HFF-Myc (cell line): ENCODE measurements around the gene CYS1.
A peak's percentile ranks its signal among the peaks of the same experiment; 100 is the strongest.

ENCODE experiments used
- DNase-seq: peaks from one replicate; pipeline ENCODE4 v3.0.0-alpha.2; 2011; ENCODE audit warnings: low read depth; ENCODE audit errors: extremely low read depth
- H3K4me3 ChIP-seq: replicated peaks from 2 replicates; pipeline ENCODE4 v1.5.1; 2011; ENCODE audit warnings: low read depth, mild to moderate bottlenecking, control low read depth, low read length
- CTCF ChIP-seq: IDR thresholded peaks from 2 replicates; pipeline ENCODE4 v1.5.1; 2012; ENCODE audit warnings: mild to moderate bottlenecking, low read depth, low read length, control low read depth; ENCODE audit errors: missing control alignments

CYS1 gene

GRCh38 chr2:10123281-10123680, 43.1 kb upstream of the CYS1 start:
- no peak for TF ChIP-seq CTCF
- H3K4me3 ChIP-seq: peak overlapping the region; percentile 91
- DNase-seq: no peak

- no peak for TF ChIP-seq CTCF
- peak; percentile 84 for DNase-seq
- H3K4me3 ChIP-seq: peak within 1 kb of the TSS; percentile 91
Observed at GRCh38 chr2:10122500-10123280, 42.5 kb upstream of the CYS1 start, which contains the start of gene RRM2. RRM2 (plus strand) TSS chr2:10122739; CDS start chr2:10122799, 60 bp downstream.

- no peak for TF ChIP-seq CTCF
- DNase-seq: no peak
- H3K4me3 ChIP-seq: peak overlapping the region; percentile 91
Observed at GRCh38 chr2:10120877-10121574, 40.8 kb upstream of the CYS1 start.

- peak; percentile 78 for DNase-seq
- H3K4me3 ChIP-seq: peak overlapping the region; percentile 91
- TF ChIP-seq CTCF: no peak
Observed at GRCh38 chr2:10120158-10120876, 40.1 kb upstream of the CYS1 start.

- H3K4me3 ChIP-seq: peak overlapping the region; percentile 91
- TF ChIP-seq CTCF: no peak
- DNase-seq: no peak
Observed at GRCh38 chr2:10119601-10120157, 39.5 kb upstream of the CYS1 start.

- no peak for DNase-seq
- TF ChIP-seq CTCF: no peak
- no peak overlapping the region for H3K4me3 ChIP-seq
Observed at GRCh38 chr2:10119027-10119325, 38.8 kb upstream of the CYS1 start.
